ENCODE measurements around the gene CD79A. TPM values are rescaled to one million over a fixed set of nuclear protein-coding genes. Genes with fewer than 3 reads are reported as not detected.

CD79A gene
- total RNA-seq, 1 donor from 2014 or later: not detected

DNA sequence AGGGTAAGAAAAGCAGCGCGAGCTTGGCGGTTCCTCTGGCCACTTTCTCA lies 32.3 kb upstream of the CD79A start, which contains the start of gene DMRTC2:
TSS of gene DMRTC2 (plus strand) at position 42 of the 50 bp plus-strand sequence. CDS start 2,387 bp downstream, outside the sequence.
- Mint-ChIP-seq H3K27ac (ENCODE audit: unreplicated experiment) (no peak within 1 kb of the TSS), H3K4me1 (ENCODE audit: low read depth) (no peaks in the 10 kb centered on the region), H3K9me3 (ENCODE audit: low read depth) (peaks cover 3% of the 10 kb centered on the region), H3K4me3 (ENCODE audit: unreplicated experiment) (no peak within 1 kb of the TSS), H3K27me3 (ENCODE audit: low read depth) (peaks cover 31% of the 10 kb centered on the region), H3K36me3 (ENCODE audit: low read depth) (no peaks in the 10 kb centered on the region)
- TF ChIP-seq, protein P1, sequence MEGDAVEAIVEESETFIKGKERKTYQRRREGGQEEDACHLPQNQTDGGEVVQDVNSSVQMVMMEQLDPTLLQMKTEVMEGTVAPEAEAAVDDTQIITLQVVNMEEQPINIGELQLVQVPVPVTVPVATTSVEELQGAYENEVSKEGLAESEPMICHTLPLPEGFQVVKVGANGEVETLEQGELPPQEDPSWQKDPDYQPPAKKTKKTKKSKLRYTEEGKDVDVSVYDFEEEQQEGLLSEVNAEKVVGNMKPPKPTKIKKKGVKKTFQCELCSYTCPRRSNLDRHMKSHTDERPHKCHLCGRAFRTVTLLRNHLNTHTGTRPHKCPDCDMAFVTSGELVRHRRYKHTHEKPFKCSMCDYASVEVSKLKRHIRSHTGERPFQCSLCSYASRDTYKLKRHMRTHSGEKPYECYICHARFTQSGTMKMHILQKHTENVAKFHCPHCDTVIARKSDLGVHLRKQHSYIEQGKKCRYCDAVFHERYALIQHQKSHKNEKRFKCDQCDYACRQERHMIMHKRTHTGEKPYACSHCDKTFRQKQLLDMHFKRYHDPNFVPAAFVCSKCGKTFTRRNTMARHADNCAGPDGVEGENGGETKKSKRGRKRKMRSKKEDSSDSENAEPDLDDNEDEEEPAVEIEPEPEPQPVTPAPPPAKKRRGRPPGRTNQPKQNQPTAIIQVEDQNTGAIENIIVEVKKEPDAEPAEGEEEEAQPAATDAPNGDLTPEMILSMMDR (IDR thresholded peaks at IDR 0.05): no peak
- no peak for DNase-seq (ENCODE audit: low spot score)

DNA sequence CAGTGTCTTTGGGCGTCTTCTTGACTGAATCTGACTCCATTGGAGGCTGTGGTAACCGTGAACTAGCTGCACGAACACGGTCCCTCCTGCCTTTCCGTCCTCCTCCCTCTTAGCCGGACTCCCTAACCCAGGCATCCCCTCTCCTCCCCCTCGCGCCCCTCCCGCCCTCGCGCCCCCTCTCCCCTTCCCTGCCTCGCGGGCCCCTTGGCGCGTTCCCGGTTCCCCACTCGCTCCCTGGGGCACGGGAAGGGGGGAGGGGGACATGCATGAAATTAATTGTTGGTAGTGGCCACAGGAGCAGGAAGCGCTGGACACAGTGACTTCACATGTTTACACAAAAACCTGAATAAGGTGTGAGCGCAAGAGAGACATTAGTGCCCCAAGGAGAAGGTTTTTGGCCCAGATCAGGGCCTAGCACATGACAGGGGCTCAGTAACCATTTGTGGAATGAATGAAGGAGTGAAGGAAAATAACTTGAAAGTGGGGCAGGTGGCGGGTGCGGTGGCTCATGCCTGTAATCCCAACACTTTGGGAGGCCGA lies 32.0 kb upstream of the CD79A start:
- TF ChIP-seq, protein P1 (IDR thresholded peaks at IDR 0.05): no peak
- Mint-ChIP-seq H3K27ac (ENCODE audit: unreplicated experiment) (no peak overlapping the region), H3K4me3 (ENCODE audit: unreplicated experiment) (no peak overlapping the region), H3K36me3 (ENCODE audit: low read depth) (no peaks in the 10 kb centered on the region), H3K27me3 (ENCODE audit: low read depth) (peaks cover 29% of the 10 kb centered on the region), H3K9me3 (ENCODE audit: low read depth) (peaks cover 3% of the 10 kb centered on the region), H3K4me1 (ENCODE audit: low read depth) (no peaks in the 10 kb centered on the region)
- DNase-seq (ENCODE audit: low spot score): no peak

DNA sequence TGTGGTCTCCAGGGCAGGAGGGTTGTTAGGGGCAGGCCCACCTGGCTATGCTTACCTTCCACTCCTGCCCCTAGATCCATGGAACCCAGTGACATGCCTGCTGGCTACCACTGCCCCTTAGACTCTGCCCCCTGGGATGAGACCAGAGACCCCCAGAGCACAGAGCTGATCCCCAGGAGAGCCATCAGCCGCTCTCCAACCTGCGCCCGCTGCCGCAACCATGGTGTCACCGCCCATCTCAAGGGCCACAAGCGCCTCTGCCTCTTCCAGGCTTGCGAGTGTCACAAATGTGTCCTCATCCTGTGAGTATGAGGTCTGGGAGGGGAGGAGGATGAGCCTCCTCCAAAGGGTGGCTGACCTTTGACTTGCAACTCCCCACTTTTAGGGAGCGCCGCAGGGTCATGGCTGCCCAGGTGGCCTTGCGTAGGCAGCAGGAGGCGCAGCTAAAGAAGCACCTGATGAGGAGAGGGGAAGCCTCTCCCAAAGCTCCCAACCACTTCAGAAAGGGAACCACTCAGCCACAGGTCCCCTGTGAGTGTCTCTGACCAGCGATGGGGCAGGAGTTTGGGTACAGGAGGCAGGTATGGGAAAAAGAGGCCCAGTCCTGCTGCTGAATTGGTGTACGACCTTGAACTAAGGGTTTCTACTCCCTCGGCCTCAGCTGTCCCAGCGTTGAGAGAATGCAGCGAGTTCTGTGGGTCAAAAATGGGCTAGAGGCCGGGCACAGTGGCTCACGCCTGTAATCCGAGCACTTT lies 29.6 kb upstream of the CD79A start:
- H3K36me3 Mint-ChIP-seq (ENCODE audit: low read depth): no peaks in the 10 kb centered on the region
- no peaks in the 10 kb centered on the region for H3K4me1 Mint-ChIP-seq (ENCODE audit: low read depth)
- peaks cover 39% of the 10 kb centered on the region for H3K27me3 Mint-ChIP-seq (ENCODE audit: low read depth)
- TF ChIP-seq, protein P1 (IDR thresholded peaks at IDR 0.05): no peak
- peaks cover 3% of the 10 kb centered on the region for H3K9me3 Mint-ChIP-seq (ENCODE audit: low read depth)
- H3K4me3 Mint-ChIP-seq (ENCODE audit: unreplicated experiment): no peak overlapping the region
- no peak overlapping the region for H3K27ac Mint-ChIP-seq (ENCODE audit: unreplicated experiment)
- peak; percentile 67 for DNase-seq (ENCODE audit: low spot score)

DNA sequence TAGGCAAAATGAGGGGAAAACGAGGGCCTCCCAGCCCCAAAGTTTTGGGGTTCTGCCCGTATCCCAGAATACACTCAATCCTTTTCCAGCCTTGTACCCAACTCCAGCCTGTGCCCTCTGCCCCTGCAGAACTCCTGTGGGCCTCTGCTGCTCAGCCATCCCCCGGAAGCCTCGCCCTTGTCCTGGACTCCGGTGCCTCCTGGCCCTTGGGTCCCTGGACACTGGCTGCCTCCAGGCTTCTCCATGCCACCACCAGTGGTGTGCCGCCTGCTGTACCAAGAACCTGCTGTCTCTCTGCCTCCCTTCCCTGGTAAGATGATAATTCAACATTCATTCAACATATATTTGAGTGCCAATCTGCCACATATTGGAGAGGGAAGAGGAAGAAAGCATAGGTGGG lies 28.4 kb upstream of the CD79A start:
- Mint-ChIP-seq H3K36me3 (ENCODE audit: low read depth) (no peaks in the 10 kb centered on the region), H3K27ac (ENCODE audit: unreplicated experiment) (no peak overlapping the region), H3K27me3 (ENCODE audit: low read depth) (peaks cover 45% of the 10 kb centered on the region), H3K4me1 (ENCODE audit: low read depth) (no peaks in the 10 kb centered on the region), H3K4me3 (ENCODE audit: unreplicated experiment) (no peak overlapping the region), H3K9me3 (ENCODE audit: low read depth) (peaks cover 3% of the 10 kb centered on the region)
- DNase-seq (ENCODE audit: low spot score): peak; percentile 67
- TF ChIP-seq, protein P1 (IDR thresholded peaks at IDR 0.05): no peak

DNA sequence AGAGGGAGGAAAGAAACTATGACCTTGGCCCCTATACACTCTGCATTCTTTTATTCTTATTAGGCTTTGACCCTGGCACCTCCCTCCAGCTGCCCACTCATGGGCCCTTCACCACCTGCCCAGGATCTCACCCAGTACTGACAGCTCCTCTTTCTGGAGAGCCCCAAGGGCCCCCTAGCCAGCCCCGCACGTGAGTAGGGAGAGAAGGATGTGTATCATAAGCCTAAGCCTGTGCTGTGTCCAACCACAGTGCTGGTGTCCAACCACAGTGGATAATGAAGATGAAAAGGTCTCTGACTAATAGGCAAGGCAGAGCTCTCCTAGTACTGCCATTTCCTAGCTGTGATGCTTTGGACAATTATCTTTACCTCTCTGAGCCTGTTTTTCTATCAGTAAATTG lies 28.0 kb upstream of the CD79A start:
- Mint-ChIP-seq H3K4me1 (ENCODE audit: low read depth) (no peaks in the 10 kb centered on the region), H3K27ac (ENCODE audit: unreplicated experiment) (no peak overlapping the region), H3K4me3 (ENCODE audit: unreplicated experiment) (no peak overlapping the region), H3K36me3 (ENCODE audit: low read depth) (no peaks in the 10 kb centered on the region), H3K27me3 (ENCODE audit: low read depth) (peaks cover 44% of the 10 kb centered on the region), H3K9me3 (ENCODE audit: low read depth) (peaks cover 3% of the 10 kb centered on the region)
- TF ChIP-seq, protein P1 (IDR thresholded peaks at IDR 0.05): no peak
- DNase-seq (ENCODE audit: low spot score): peak; percentile 37

All from chondrocyte (in vitro differentiated cells).